SK-N-SH (cell line): ENCODE measurements around the gene OR2AT4. TPM values are rescaled to one million over a fixed set of nuclear protein-coding genes. Genes with fewer than 3 reads are reported as not detected.

Experiments
- CTCF ChIA-PET: fragments of 300-600, 350-600 bp; formaldehyde crosslinking; extraction: SDS; loops from one replicate; lab custom pipeline; 2021; lab: Yijun Ruan, JAX
- POLR2A ChIA-PET: fragments of 350-600 bp; sonication (Branson Sonifier 250); formaldehyde crosslinking; extraction: SDS; loops from one replicate; lab custom pipeline; 2020; ENCODE audit warnings: antibody characterized with exemption, inconsistent platforms; lab: Yijun Ruan, JAX
- DNase-seq: peaks from one replicate; pipeline ENCODE4 v3.0.0; 2012
- H2AFZ ChIP-seq: fragments of 200-600 bp; sonication (generic); 2 replicates; pipeline ENCODE4 v1.8.1; 2016; ENCODE audit warnings: antibody characterized with exemption, mild to moderate bottlenecking, low read depth
- H3F3A ChIP-seq: fragments of 200-600 bp; sonication (generic); replicated peaks from 2 replicates; pipeline ENCODE3; 2016; ENCODE audit warnings: antibody characterized with exemption, mild to moderate bottlenecking; ENCODE audit not compliant: insufficient read depth
- H3K27ac ChIP-seq, 2 experiments: fragments of 200-500 bp in 1 of 2; fragments of 200-600 bp in 1 of 2; sonication (Bioruptor generic) in 1 of 2; sonication (generic), shearing (Covaris generic) in 1 of 2; 2 replicates each; pipeline versions ENCODE4 v1.5.1 to v1.6.1; 2014 to 2016; ENCODE audit warnings: low read depth in 2 of 2, inconsistent platforms in 1 of 2, low read length in 1 of 2, mild to moderate bottlenecking in 1 of 2, mixed read lengths in 1 of 2
- H3K27me3 ChIP-seq: fragments of 200-600 bp; sonication (generic), shearing (Covaris generic); 2 replicates; pipeline ENCODE4 v1.6.1; 2016; ENCODE audit warnings: mixed run types; ENCODE audit not compliant: insufficient read depth
- H3K36me3 ChIP-seq, 2 experiments: fragments of 200-500 bp in 1 of 2; fragments of 200-600 bp in 1 of 2; sonication (Bioruptor generic) in 1 of 2; sonication (generic) in 1 of 2; replicated peaks in 1 of 2; 2 replicates each; pipeline versions ENCODE3 to v1.5.1; 2014 to 2016; ENCODE audit warnings: low read length in 1 of 2, mild to moderate bottlenecking in 1 of 2; ENCODE audit not compliant: insufficient read depth in 2 of 2, control insufficient read depth in 1 of 2
- H3K4me1 ChIP-seq, 2 experiments: fragments of 200-500 bp in 1 of 2; fragments of 200-600 bp in 1 of 2; sonication (Bioruptor generic) in 1 of 2; sonication (generic), shearing (Covaris generic) in 1 of 2; 2 replicates each; pipeline versions ENCODE4 v1.5.1 to v1.6.1; 2014 to 2016; ENCODE audit warnings: low read depth in 1 of 2, low read length in 1 of 2, mixed run types in 1 of 2; ENCODE audit not compliant: insufficient read depth in 2 of 2, control insufficient read depth in 1 of 2
- H3K4me2 ChIP-seq: fragments of 200-600 bp; sonication (generic), shearing (Covaris generic); 2 replicates; pipeline ENCODE4 v1.6.1; 2017; ENCODE audit warnings: mixed run types
- H3K4me3 ChIP-seq, 2 experiments: fragments of 200-500 bp in 1 of 2; fragments of 200-600 bp in 1 of 2; sonication (Bioruptor generic) in 1 of 2; sonication (generic), shearing (Covaris generic) in 1 of 2; 2 replicates each; pipeline versions ENCODE4 v1.5.1 to v1.8.1; 2014 to 2016; ENCODE audit warnings: low read depth in 2 of 2, inconsistent platforms in 1 of 2, low read length in 1 of 2, mild to moderate bottlenecking in 1 of 2, mixed read lengths in 1 of 2, moderate library complexity in 1 of 2
- H3K79me2 ChIP-seq: fragments of 200-600 bp; sonication (generic); 2 replicates; pipeline ENCODE4 v1.8.1; 2017; ENCODE audit warnings: mild to moderate bottlenecking; ENCODE audit not compliant: insufficient read depth
- H3K9ac ChIP-seq: fragments of 200-600 bp; sonication (generic); 2 replicates; pipeline ENCODE4 v1.6.1; 2017; ENCODE audit warnings: mixed run types
- H3K9me2 ChIP-seq: fragments of 200-600 bp; sonication (generic); 2 replicates; pipeline ENCODE4 v1.6.1; 2017; ENCODE audit warnings: mixed run types
- H3K9me3 ChIP-seq: fragments of 200-600 bp; sonication (generic); 2 replicates; pipeline ENCODE4 v1.6.1; 2017; ENCODE audit warnings: mixed run types, mild to moderate bottlenecking, moderate library complexity
- H4K20me1 ChIP-seq: fragments of 200-600 bp; sonication (generic); 2 replicates; pipeline ENCODE4 v1.6.1; 2017; ENCODE audit warnings: mild to moderate bottlenecking, mixed run types; ENCODE audit not compliant: insufficient read depth
- CTCF ChIP-seq: fragments of 200-600 bp; sonication (generic); IDR thresholded peaks from 2 replicates; pipeline ENCODE4 v1.6.1; 2017; ENCODE audit warnings: antibody characterized with exemption, mild to moderate bottlenecking, moderate library complexity
- ELF1 ChIP-seq: IDR thresholded peaks from 2 replicates; pipeline ENCODE4 v1.4.0; 2012
- EZH2phosphoT487 ChIP-seq: fragments of 200-600 bp; sonication (generic); IDR thresholded peaks from 2 replicates; pipeline ENCODE4 v1.6.1; 2017; ENCODE audit warnings: low read depth, mixed run types, mild to moderate bottlenecking, antibody characterized with exemption, moderate library complexity, borderline replicate concordance
- FOSL2 ChIP-seq: IDR thresholded peaks from 2 replicates; pipeline ENCODE4 v1.4.0; 2012; ENCODE audit warnings: low read depth, mild to moderate bottlenecking, moderate library complexity, borderline replicate concordance
- GABPA ChIP-seq: IDR thresholded peaks from 2 replicates; pipeline ENCODE4 v1.4.0; 2012; ENCODE audit warnings: low read depth, mild to moderate bottlenecking
- GATA2 ChIP-seq: sonication (generic); formaldehyde crosslinking; IDR thresholded peaks from 2 replicates; pipeline ENCODE4 v1.5.0; 2020; ENCODE audit warnings: mild to moderate bottlenecking, missing genetic modification reagents
- MXI1 ChIP-seq: IDR thresholded peaks from 2 replicates; pipeline ENCODE4 v1.6.1; 2012; ENCODE audit warnings: mild to moderate bottlenecking, low read depth, low read length, improper control_type of control experiment
- NFIC ChIP-seq: IDR thresholded peaks from 2 replicates; pipeline ENCODE4 v1.4.0; 2012; ENCODE audit warnings: borderline replicate concordance
- RAD21 ChIP-seq: IDR thresholded peaks from 2 replicates; pipeline ENCODE4 v1.6.1; 2012; ENCODE audit warnings: mild to moderate bottlenecking, low read length
- REST ChIP-seq: IDR thresholded peaks from 2 replicates; pipeline ENCODE4 v1.6.1; 2012; ENCODE audit warnings: mild to moderate bottlenecking, low read depth, low read length, moderate library complexity
- RFX5 ChIP-seq: IDR thresholded peaks from 2 replicates; pipeline ENCODE4 v1.6.1; 2012; ENCODE audit warnings: mild to moderate bottlenecking, improper control_type of control experiment, low read length
- RXRA ChIP-seq: IDR thresholded peaks from 2 replicates; pipeline ENCODE4 v1.4.0; 2012; ENCODE audit warnings: low read depth, mild to moderate bottlenecking, borderline replicate concordance
- SIN3A ChIP-seq: IDR thresholded peaks from 2 replicates; pipeline ENCODE4 v1.6.1; 2012; ENCODE audit warnings: low read depth, mild to moderate bottlenecking, low read length, moderate library complexity, borderline replicate concordance
- SMC3 ChIP-seq: IDR thresholded peaks from 2 replicates; pipeline ENCODE4 v1.6.1; 2012; ENCODE audit warnings: low read depth, low read length, improper control_type of control experiment
- TEAD4 ChIP-seq: IDR thresholded peaks from 2 replicates; pipeline ENCODE4 v1.4.0; 2012; ENCODE audit warnings: mild to moderate bottlenecking, borderline replicate concordance; ENCODE audit not compliant: insufficient read depth
- USF1 ChIP-seq: IDR thresholded peaks from 2 replicates; pipeline ENCODE4 v1.4.0; 2012; ENCODE audit warnings: low read depth, borderline replicate concordance
- YY1 ChIP-seq: IDR thresholded peaks from 2 replicates; pipeline ENCODE4 v1.4.0; 2012; ENCODE audit warnings: low read depth, mild to moderate bottlenecking
- ZBTB33 ChIP-seq: IDR thresholded peaks from 2 replicates; pipeline ENCODE4 v1.4.0; 2012; ENCODE audit warnings: low read depth, borderline replicate concordance
- WGBS: methylation state at CpG from one replicate; pipeline ENCODE4 v1.1.6; 2017; ENCODE audit warnings: low lambda C conversion rate; 5-methylcytosine and 5-hydroxymethylcytosine counted together
- polyA plus RNA-seq, 3 experiments: library from polyadenylated mRNA; depleted of rRNA; stranded (reverse); fragments of >200 nt; gene quantifications; 2 replicates each; pipeline ENCODE4 v1.2.3, GENCODE V29; 2012

OR2AT4 gene
- polyA plus RNA-seq, 1 of the 3 experiments (the other 2 are of a cell fraction): not detected

- H3K9ac ChIP-seq: no peak overlapping the region
- ChIA-PET POLR2A (interaction anchor here (2.4 to 2.5 kb wide), 2 partner anchors 59 to 95 kb away, joined by 9 read pairs; partner anchors contain the start of gene TPBGL), CTCF (interaction anchor here (0.7 to 25.0 kb wide), 17 partner anchors 9 to 216 kb away, joined by 3 to 1115 read pairs (median 7); partner anchors contain the start of gene TPBGL)
- H3K9me2 ChIP-seq: no peaks in the 10 kb centered on the region
- no peaks in the 10 kb centered on the region for H4K20me1 ChIP-seq
- no peak overlapping the region for H3K4me2 ChIP-seq
- H3K36me3 ChIP-seq: no peaks in the 10 kb centered on the region
- no peaks in the 10 kb centered on the region for H3K79me2 ChIP-seq
- peaks cover 10 to 22% of the 10 kb centered on the region in 2 experiments; a peak in 2 of 4 replicates for H3K4me1 ChIP-seq
- DNase-seq: no peak
- H3F3A ChIP-seq: peaks cover 9% of the 10 kb centered on the region
- no peaks in the 10 kb centered on the region for H3K27me3 ChIP-seq
- H3K4me3 ChIP-seq: no peak overlapping the region
- WGBS: 62% methylated on average over 6 of the region's 6 CpGs
- no peak overlapping the region for H3K27ac ChIP-seq
- no peak overlapping the region for H2AFZ ChIP-seq
- no peaks in the 10 kb centered on the region for H3K9me3 ChIP-seq
- TF ChIP-seq RAD21 (no peak), ELF1 (no peak), SMC3 (no peak), GATA2 (no peak), CTCF (no peak), USF1 (no peak), RXRA (no peak), EZH2phosphoT487 (no peak), FOSL2 (no peak), MXI1 (no peak), SIN3A (no peak), RFX5 (no peak)
These were observed 49.4 kb upstream of the OR2AT4 start for GRCh38 chr11:75145972-75146519.

- Histone ChIP-seq H3K27ac (no peak overlapping the region), H3K9me2 (no peaks in the 10 kb centered on the region), H3K27me3 (no peaks in the 10 kb centered on the region), H3K9me3 (no peaks in the 10 kb centered on the region), H3K79me2 (no peaks in the 10 kb centered on the region), H2AFZ (no peak overlapping the region), H3K4me2 (no peak overlapping the region), H3K4me1 (peaks cover 10 to 22% of the 10 kb centered on the region in 2 experiments; a peak in 2 of 4 replicates), H3K4me3 (no peak overlapping the region), H3K36me3 (no peaks in the 10 kb centered on the region), H3F3A (peaks cover 9% of the 10 kb centered on the region), H4K20me1 (no peaks in the 10 kb centered on the region), H3K9ac (no peak overlapping the region)
- 86% methylated on average over 8 of the region's 9 CpGs for WGBS
- no peak for DNase-seq
- ChIA-PET CTCF (interaction anchor here (0.6 to 25.0 kb wide), 40 partner anchors 7 to 261 kb away, joined by 3 to 1115 read pairs (median 4); partner anchors contain the start of genes SLCO2B1 and TPBGL), POLR2A (interaction anchor here (1.4 to 2.5 kb wide), 3 partner anchors 60 to 96 kb away, joined by 4 to 9 read pairs (median 9); partner anchors contain the start of gene TPBGL)
- TF ChIP-seq REST (no peak), EZH2phosphoT487 (no peak), ELF1 (no peak), YY1 (no peak), TEAD4 (no peak), GABPA (no peak), ZBTB33 (no peak), NFIC (no peak)
These were observed 48.7 kb upstream of the OR2AT4 start for GRCh38 chr11:75145196-75145971.
